ENCODE measurements around the gene RRP15. TPM values are rescaled to one million over a fixed set of nuclear protein-coding genes. Genes with fewer than 3 reads are reported as not detected.

Gene RRP15
- total RNA-seq, 1 donor from 2014 or later: 1.9 TPM

GRCh38 chr1:218262259-218262658 is 22.8 kb upstream of the RRP15 start:
- H3K27me3 ChIP-seq: no peaks in the 10 kb centered on the region
- intact Hi-C loops (cut with DNase I): no loop called here
- H3K36me3 ChIP-seq: no peaks in the 10 kb centered on the region

GRCh38 chr1:218266356-218266755 is 18.7 kb upstream of the RRP15 start:
- Histone ChIP-seq H3K4me1 (no peaks in the 10 kb centered on the region), H3K27me3 (no peaks in the 10 kb centered on the region), H3K4me3 (no peak overlapping the region), H3K9me3 (no peaks in the 10 kb centered on the region), H3K27ac (no peak overlapping the region), H3K36me3 (no peaks in the 10 kb centered on the region)
- intact Hi-C loops (cut with DNase I): no loop called here
- no peak for TF ChIP-seq CTCF (IDR thresholded peaks at IDR 0.05)
- no peak for DNase-seq (ENCODE audit: low spot score in 2 of 2)

More at GRCh38 chr1:218262259-218262658, 22.8 kb upstream of the RRP15 start:
- H3K4me1 ChIP-seq: no peaks in the 10 kb centered on the region
- H3K4me3 ChIP-seq: no peak overlapping the region
- no peak overlapping the region for H3K27ac ChIP-seq
- peaks cover 0 to 10% of the 10 kb centered on the region in 2 donors for H3K9me3 ChIP-seq
- TF ChIP-seq CTCF (IDR thresholded peaks at IDR 0.05): no peak
- no peak for DNase-seq (ENCODE audit: low spot score in 2 of 2)

GRCh38 chr1:218272366-218272765 is 12.7 kb upstream of the RRP15 start:
- DNase-seq (ENCODE audit: low spot score in 2 of 2): no peak
- intact Hi-C loops (cut with DNase I): no loop called here
- no peak for TF ChIP-seq CTCF (IDR thresholded peaks at IDR 0.05)
- Histone ChIP-seq H3K36me3 (no peaks in the 10 kb centered on the region), H3K9me3 (no peaks in the 10 kb centered on the region), H3K4me3 (no peak overlapping the region), H3K4me1 (no peaks in the 10 kb centered on the region), H3K27me3 (no peaks in the 10 kb centered on the region), H3K27ac (no peak overlapping the region)

GRCh38 chr1:218273762-218274479 is 11.2 kb upstream of the RRP15 start:
- Histone ChIP-seq H3K27me3 (no peaks in the 10 kb centered on the region), H3K36me3 (no peaks in the 10 kb centered on the region), H3K4me1 (no peaks in the 10 kb centered on the region), H3K27ac (no peak overlapping the region), H3K9me3 (no peaks in the 10 kb centered on the region), H3K4me3 (no peak overlapping the region)
- TF ChIP-seq CTCF (IDR thresholded peaks at IDR 0.05): no peak
- intact Hi-C loops (cut with DNase I): no loop called here
- no peak for DNase-seq (ENCODE audit: low spot score in 2 of 2)

- H3K4me3 ChIP-seq: no peak overlapping the region
- no peaks in the 10 kb centered on the region for H3K9me3 ChIP-seq
- TF ChIP-seq CTCF (IDR thresholded peaks at IDR 0.05): no peak
- H3K36me3 ChIP-seq: no peaks in the 10 kb centered on the region
- DNase-seq (ENCODE audit: low spot score in 2 of 2): no peak
- H3K27ac ChIP-seq: no peak overlapping the region
- H3K27me3 ChIP-seq: no peaks in the 10 kb centered on the region
- intact Hi-C loops (cut with DNase I): no loop called here
- H3K4me1 ChIP-seq: no peaks in the 10 kb centered on the region
Observed at GRCh38 chr1:218274511-218274910, 10.6 kb upstream of the RRP15 start.
